ENCODE data around the gene KRT32. TPM values are rescaled to one million over a fixed set of nuclear protein-coding genes. Genes with fewer than 3 reads are reported as not detected.

Gene KRT32
- total RNA-seq, 1 donor from 2014 or later: 0.22 TPM

DNA sequence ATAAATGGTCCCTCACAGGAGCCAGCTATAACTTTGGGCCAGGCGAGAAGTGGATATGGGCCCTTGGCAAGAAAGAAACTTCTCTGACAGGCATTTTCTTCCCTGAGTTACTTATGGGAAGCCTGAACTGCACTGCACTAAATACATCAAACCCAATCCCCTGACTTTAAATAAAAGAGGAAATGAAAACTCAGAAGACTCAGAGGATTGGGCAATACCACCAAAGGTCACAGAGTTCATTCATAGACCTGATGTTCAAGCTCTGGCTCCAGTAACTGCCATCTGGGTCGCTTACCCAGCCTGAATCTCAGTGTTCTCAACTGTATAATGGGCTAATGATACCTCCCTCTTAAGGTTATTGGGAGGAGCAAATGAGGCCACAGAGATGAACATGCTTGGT lies 12.9 kb upstream of the KRT32 start:
- TF ChIP-seq, protein P1, sequence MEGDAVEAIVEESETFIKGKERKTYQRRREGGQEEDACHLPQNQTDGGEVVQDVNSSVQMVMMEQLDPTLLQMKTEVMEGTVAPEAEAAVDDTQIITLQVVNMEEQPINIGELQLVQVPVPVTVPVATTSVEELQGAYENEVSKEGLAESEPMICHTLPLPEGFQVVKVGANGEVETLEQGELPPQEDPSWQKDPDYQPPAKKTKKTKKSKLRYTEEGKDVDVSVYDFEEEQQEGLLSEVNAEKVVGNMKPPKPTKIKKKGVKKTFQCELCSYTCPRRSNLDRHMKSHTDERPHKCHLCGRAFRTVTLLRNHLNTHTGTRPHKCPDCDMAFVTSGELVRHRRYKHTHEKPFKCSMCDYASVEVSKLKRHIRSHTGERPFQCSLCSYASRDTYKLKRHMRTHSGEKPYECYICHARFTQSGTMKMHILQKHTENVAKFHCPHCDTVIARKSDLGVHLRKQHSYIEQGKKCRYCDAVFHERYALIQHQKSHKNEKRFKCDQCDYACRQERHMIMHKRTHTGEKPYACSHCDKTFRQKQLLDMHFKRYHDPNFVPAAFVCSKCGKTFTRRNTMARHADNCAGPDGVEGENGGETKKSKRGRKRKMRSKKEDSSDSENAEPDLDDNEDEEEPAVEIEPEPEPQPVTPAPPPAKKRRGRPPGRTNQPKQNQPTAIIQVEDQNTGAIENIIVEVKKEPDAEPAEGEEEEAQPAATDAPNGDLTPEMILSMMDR (IDR thresholded peaks at IDR 0.05; ENCODE audit: borderline replicate concordance): no peak
- intact Hi-C loops (cut with micrococcal nuclease): no loop called here

DNA sequence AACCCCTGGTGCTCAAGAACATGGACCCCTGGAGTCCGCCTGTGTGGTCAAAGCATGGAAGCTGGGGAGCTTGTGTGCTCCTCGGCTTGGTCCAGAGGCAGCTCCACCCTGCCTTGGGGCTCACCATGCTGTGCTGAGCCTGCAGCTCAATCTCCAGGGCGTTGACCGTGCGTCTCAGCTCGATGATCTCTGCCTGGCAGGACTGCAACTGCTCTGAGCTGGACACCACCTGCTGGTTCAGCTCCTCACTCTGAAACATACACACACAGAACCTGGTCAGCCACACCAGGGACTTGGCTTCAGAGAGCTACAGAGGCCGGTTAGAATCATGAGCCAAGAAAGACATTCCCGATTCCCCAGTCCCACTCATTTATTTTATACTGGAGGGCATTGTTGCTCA lies 11.1 kb upstream of the KRT32 start:
- intact Hi-C loops (cut with micrococcal nuclease): no loop called here
- Histone ChIP-seq H3K36me3 (no peaks in the 10 kb centered on the region), H3K4me3 (no peak overlapping the region), H3K27me3 (ENCODE audit: low read depth) (peaks cover 36% of the 10 kb centered on the region), H3K9me3 (replicated peaks) (peaks cover 8% of the 10 kb centered on the region), H3K4me1 (no peaks in the 10 kb centered on the region), H3K27ac (replicated peaks) (no peak overlapping the region)
- DNase-seq: no peak
- TF ChIP-seq, protein P1 (IDR thresholded peaks at IDR 0.05; ENCODE audit: borderline replicate concordance): no peak

More for the DNA sequence above, 12.9 kb upstream of the KRT32 start:
- H3K36me3 ChIP-seq: no peaks in the 10 kb centered on the region
- no peaks in the 10 kb centered on the region for H3K9me3 ChIP-seq (replicated peaks)
- H3K4me3 ChIP-seq: no peak overlapping the region
- no peak overlapping the region for H3K27ac ChIP-seq (replicated peaks)
- no peaks in the 10 kb centered on the region for H3K4me1 ChIP-seq
- peaks cover 54% of the 10 kb centered on the region for H3K27me3 ChIP-seq (ENCODE audit: low read depth)
- no peak for DNase-seq

GRCh38 chr17:41476866-41477815 lies 10.0 kb upstream of the KRT32 start:
- H3K4me1 ChIP-seq: no peaks in the 10 kb centered on the region
- no peak for DNase-seq
- TF ChIP-seq, protein P1 (IDR thresholded peaks at IDR 0.05; ENCODE audit: borderline replicate concordance): no peak
- H3K36me3 ChIP-seq: no peaks in the 10 kb centered on the region
- H3K4me3 ChIP-seq: no peak overlapping the region
- intact Hi-C loops (cut with micrococcal nuclease): no loop called here
- H3K27me3 ChIP-seq (ENCODE audit: low read depth): peaks cover 30% of the 10 kb centered on the region
- peaks cover 11% of the 10 kb centered on the region for H3K9me3 ChIP-seq (replicated peaks)
- H3K27ac ChIP-seq (replicated peaks): no peak overlapping the region

- Histone ChIP-seq H3K36me3 (no peaks in the 10 kb centered on the region), H3K4me1 (no peaks in the 10 kb centered on the region), H3K27me3 (ENCODE audit: low read depth) (peaks cover 16% of the 10 kb centered on the region), H3K9me3 (replicated peaks) (peaks cover 26% of the 10 kb centered on the region), H3K4me3 (no peak overlapping the region), H3K27ac (replicated peaks) (peak overlapping the region; percentile 11)
- intact Hi-C loops (cut with micrococcal nuclease): no loop called here
- DNase-seq: no peak
- TF ChIP-seq, protein P1 (IDR thresholded peaks at IDR 0.05; ENCODE audit: borderline replicate concordance): no peak
Measured at GRCh38 chr17:41475421-41475820, 8.2 kb upstream of the KRT32 start.

- Histone ChIP-seq H3K4me3 (no peak overlapping the region), H3K27me3 (ENCODE audit: low read depth) (peaks cover 11% of the 10 kb centered on the region), H3K4me1 (no peaks in the 10 kb centered on the region), H3K27ac (replicated peaks) (peak overlapping the region; percentile 11), H3K9me3 (replicated peaks) (peaks cover 26% of the 10 kb centered on the region), H3K36me3 (no peaks in the 10 kb centered on the region)
- intact Hi-C loops (cut with micrococcal nuclease): no loop called here
- DNase-seq: no peak
- TF ChIP-seq, protein P1 (IDR thresholded peaks at IDR 0.05; ENCODE audit: borderline replicate concordance): no peak
Measured at GRCh38 chr17:41474863-41475262, 7.7 kb upstream of the KRT32 start.
